GM19193 (cell line): ENCODE data around the gene TBCD.

Source experiments
- POLR2A ChIP-seq: IDR thresholded peaks from 4 replicates; pipeline ENCODE4 v1.6.1; 2011; ENCODE audit not compliant: insufficient read depth, insufficient read length; ENCODE audit errors: extremely low read depth

Gene TBCD

GRCh38 chr17:82898976-82899514 lies 147.2 kb downstream of the TBCD start:
- no peak for TF ChIP-seq POLR2A

GRCh38 chr17:82899941-82900340 lies 148.1 kb downstream of the TBCD start:
- TF ChIP-seq POLR2A = no peak

- no peak for TF ChIP-seq POLR2A
These were observed 148.9 kb downstream of the TBCD start for GRCh38 chr17:82900741-82901140.

GRCh38 chr17:82901356-82901755 lies 149.5 kb downstream of the TBCD start:
- TF ChIP-seq POLR2A = no peak

- TF ChIP-seq POLR2A = no peak
These were observed 150.0 kb downstream of the TBCD start for GRCh38 chr17:82901856-82902255.

- TF ChIP-seq POLR2A = no peak
These were observed 151.4 kb downstream of the TBCD start for GRCh38 chr17:82902972-82903874.

- TF ChIP-seq POLR2A = no peak
These were observed 153.3 kb downstream of the TBCD start for GRCh38 chr17:82905130-82905529.

- no peak for TF ChIP-seq POLR2A
These were observed 156.1 kb downstream of the TBCD start for GRCh38 chr17:82907797-82908542.

- TF ChIP-seq POLR2A = no peak
These were observed 156.8 kb downstream of the TBCD start for GRCh38 chr17:82908543-82909160.

GRCh38 chr17:82909322-82909904 lies 157.5 kb downstream of the TBCD start:
- TF ChIP-seq POLR2A = no peak

- no peak for TF ChIP-seq POLR2A
These were observed 158.2 kb downstream of the TBCD start for GRCh38 chr17:82910041-82910481.

- no peak for TF ChIP-seq POLR2A
These were observed 158.9 kb downstream of the TBCD start for GRCh38 chr17:82910770-82911169.

- no peak for TF ChIP-seq POLR2A
These were observed 160.0 kb downstream of the TBCD start for GRCh38 chr17:82911822-82912221.

GRCh38 chr17:82912484-82913089 lies 160.7 kb downstream of the TBCD start:
- TF ChIP-seq POLR2A = no peak

- TF ChIP-seq POLR2A = no peak
These were observed 161.6 kb downstream of the TBCD start for GRCh38 chr17:82913304-82914043.
